GM15510 (cell line): ENCODE results near the gene SEMA6A.

Source experiments
- POLR2A ChIP-seq: IDR thresholded peaks from 3 replicates; pipeline ENCODE4 v1.6.1; 2011; ENCODE audit warnings: borderline replicate concordance; ENCODE audit not compliant: insufficient read length; ENCODE audit errors: extremely low read depth

The SEMA6A gene

DNA sequence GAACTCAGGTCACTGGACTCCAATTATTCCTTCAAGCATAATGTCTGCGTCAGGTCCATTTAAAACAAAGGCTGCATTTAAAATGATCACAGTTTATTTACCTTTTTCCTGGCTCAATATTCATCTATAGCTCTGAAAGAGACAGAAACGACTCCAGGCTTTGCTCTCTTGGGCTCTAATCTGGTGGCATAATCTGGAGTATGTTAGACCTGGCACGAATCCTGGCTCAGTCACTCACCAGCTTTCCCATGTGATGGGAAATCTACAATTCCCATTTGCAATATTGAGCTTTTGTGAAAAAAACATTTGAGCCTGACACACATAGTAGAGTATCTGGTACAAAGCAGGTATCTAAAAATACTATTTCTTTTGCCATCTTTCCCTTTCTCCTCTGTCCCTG lies 155.8 kb downstream of the SEMA6A start:
- TF ChIP-seq POLR2A: no peak

DNA sequence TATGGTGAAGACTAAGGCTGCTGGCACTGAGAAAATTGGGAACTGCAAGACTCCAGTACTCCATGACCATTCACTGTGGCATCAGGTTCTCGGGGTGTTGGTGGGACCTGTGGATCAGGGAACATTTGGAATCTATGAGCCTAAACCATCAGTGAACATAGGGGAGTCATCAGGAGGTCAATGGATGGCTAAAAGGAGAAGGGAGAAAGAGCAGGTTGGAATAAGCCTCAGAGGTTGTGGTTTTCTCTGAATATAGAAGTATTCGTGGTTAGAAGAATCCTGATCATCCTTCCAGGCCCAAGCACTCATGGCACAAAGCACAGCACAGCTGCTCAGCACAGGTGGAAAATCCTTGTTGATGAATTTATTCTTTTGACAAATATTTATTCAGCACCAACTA lies 156.6 kb downstream of the SEMA6A start:
- no peak for TF ChIP-seq POLR2A

DNA sequence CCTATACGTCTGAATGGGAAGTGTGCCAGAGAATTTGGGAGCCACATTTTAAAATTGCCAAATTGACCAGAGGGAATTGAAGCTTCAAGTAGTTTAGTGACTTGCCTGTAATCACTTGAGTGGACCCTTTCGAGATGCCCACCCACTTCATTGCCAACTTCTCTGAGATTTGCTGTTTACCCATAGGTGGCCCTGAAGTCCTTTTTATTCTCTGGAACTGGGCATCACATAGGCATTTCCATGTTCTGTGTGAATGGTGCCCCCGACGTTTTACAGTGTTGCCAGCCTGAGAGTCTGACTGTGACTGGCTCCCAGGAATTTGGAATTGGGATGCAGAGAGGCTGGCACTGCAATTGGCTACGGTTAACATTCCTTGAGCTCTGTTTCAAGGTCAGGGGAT lies 158.6 kb downstream of the SEMA6A start:
- TF ChIP-seq POLR2A: no peak

DNA sequence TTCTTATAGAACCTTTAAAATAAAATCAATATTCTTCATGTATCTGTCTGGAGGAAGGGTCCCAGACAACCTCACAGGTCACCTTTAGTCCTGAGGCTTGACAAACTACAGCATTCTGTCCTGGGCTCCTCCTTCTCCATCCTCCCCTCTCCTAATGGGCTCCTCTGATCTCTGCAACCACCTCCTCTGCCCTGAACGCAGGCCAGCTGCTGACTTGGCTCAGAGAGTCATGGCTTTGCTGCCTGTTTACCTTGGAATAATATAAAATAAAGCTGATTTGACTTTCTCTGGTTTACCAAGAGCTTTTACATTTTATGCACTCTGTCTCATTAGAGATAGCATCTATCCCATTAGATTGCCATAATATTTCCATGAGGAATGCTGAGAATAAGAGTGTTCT lies 159.4 kb downstream of the SEMA6A start:
- no peak for TF ChIP-seq POLR2A

DNA sequence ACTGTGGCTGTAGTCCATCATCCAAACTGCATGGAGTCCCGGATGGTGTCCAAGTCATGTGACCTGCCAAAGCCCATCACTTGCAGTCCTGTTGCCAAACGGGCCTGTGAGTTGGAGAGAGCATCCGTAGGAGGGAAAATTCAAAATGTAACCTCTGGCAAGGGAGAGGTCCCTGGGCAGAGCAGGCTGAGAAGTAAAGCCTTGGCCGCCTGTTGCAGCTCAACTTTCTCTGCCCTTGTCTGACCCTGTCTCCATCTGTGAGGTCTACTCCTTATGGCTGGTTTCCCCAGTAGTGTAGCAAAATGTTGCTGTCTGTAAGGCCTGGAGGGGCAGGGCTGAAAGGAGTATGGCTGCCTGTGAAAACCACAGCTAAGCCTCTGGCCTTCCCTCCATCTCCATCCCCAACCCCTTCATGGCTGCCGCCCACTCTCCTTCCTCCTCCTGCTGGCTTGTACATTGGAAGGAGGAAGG lies 163.5 kb downstream of the SEMA6A start:
- no peak for TF ChIP-seq POLR2A

DNA sequence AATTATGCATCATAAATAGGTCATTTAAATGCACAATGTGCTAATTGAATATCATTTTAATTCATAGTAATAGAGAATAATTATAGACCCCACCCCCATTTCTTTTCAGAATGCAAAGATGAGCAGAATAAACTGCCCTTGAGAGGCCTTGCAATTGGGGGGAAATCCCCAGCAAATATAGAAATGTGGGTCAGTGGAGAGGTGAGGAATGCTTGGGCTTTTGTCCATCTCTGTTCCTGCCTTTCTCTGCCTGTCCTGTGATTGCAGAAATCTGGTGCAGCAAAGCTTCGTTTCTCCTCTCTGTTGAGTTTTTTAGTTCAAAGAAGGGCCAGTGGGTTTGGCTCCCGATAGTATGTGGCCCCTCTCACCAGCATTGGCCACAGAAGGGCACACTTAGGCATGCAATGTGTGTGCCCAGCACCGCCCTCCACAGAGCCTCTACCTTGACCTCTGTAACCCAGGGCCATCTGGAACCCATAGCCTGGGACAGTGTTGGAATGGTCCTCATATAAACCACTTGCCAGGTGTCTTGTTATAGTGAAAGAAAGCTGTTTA lies 164.2 kb downstream of the SEMA6A start:
- TF ChIP-seq POLR2A: no peak

DNA sequence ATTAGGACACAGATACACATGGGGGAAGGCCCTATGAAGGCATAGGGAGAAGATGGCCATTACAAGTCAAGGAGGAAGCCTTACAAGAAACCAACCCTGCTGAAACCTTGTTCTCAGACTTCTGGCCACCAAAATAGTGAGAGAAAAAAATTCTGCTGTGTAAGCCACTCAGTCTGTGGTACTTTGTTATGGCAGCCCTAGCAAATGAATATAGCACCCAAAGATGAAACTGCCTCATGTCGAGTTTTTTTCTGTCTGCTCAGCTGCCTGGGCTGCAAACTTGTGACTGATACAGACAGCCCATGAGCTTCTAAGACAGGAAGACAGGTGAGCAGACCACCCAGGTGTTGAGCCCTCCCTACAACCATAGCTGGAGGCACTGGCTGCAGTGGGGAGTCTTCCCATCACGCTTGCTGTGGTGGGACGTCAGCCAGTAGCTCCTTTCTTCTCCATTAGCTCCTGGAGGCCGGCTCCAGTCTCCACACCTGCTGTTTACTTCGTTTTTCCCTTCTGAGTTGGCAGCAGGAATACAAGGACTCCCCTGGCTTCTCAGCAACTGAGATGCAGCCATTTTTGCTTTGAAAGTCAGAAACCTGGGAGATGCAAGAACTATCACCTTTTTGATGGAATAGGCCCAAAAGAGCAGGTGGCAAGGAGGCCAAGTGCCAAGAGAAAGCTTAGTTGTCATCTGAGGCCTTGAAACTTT lies 164.9 kb downstream of the SEMA6A start:
- no peak for TF ChIP-seq POLR2A

DNA sequence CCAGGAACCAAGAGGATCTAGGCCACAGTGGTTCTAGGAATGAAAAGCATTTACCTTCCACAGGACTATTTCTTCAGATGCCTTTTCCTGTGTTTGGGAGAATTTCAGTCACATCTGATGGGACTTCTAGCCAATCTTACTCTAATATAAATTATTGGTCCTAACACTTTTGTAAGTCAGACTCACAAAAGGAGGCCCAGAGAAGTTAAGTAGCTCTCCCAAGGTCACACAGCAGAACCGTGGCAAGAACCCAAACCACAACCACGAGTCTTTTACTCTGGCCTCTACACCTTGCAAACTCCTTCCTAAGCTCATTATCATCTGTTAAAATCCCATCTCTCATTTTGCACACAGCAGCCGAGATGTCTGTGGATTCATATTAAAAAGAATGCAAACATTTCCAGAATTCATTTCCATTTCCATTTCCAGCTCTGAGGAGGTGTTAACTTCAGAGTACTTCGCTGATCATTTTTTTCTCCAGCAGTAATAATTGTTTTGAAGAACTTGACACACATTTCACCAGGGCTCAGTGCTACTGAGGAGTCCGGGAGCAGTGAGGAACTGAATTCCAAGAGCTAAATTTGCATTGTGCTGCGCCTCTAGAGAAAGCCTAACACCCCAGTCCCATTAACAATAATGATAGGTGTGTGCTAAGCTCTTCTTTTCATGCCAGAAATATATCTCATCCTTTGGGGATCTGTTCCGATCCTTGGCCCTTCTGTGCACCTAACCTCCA lies 168.1 kb downstream of the SEMA6A start:
- TF ChIP-seq POLR2A: no peak

DNA sequence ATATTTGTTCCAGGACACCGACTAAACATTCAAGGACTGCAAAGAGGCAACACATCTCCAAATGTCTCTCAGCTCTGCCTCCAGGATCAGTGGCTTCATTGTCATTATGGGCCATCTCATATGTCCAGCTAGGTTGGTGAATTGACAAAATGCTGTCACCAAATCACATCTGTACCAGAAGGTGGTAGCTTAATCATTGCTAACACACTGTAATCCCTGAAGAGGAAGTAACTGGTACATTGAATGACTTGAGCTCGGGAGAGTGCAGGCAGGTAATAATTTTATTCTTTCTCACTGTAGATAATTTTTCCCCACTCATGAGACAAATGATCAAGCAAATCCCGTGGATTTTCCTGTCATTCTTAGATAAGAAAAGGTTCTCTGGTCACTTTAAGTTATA lies 169.8 kb downstream of the SEMA6A start:
- TF ChIP-seq POLR2A: no peak

DNA sequence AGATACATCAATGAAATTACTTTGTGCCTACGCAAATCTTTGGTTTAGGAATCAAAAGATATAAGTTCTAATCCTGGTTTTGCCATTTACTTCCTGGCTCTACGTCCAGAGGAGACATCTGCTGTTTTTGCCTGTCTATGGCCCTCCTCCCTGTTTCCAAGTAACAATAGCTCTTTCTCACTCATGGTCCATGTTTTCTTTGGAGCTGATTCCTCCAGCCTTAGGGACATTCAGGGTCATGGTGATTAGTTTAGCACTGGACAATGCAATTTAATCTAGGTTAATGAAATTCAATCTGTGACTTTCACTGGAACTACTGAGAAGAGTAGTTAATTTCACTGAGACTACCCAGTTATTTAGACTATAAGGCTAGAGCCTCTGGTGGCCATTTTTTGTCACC lies 170.6 kb downstream of the SEMA6A start:
- no peak for TF ChIP-seq POLR2A

DNA sequence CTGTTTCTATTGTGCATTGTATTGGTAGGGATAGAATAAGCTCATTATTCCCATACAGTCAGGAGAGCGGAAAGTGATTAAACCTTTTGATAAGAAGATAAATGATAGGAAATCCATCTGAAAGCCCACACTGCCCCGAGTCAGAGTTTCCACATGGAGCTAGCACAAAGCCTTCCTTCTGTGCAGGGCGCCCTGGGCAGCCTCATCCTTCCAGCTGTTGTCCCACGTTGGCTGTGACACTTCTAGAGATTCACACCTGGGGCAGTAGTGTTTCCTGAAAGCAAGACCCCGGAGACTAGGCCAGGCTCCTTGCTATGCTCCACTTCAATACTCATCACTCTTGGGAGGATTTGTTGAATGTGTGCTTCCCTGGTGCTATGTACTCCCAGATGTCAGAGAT lies 172.4 kb downstream of the SEMA6A start:
- no peak for TF ChIP-seq POLR2A

DNA sequence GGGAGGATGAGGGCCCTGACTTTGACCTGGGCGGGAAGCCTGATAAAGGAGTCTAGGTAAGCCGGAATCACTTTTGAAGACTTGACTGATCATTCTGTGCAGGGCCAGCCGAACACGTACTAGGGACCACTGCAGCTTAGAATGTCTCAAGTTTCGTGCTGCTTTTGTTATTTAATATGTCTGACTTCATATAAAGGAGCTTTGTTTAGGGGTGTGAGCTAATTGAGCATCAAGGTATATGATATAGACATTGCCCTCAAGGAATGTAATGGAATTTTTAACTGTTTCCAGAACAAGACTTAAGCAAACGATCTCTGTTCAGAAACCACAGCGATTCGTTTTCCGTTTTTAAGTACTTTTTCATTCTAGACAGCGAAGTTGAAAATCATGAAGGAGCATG lies 173.0 kb downstream of the SEMA6A start:
- TF ChIP-seq POLR2A: no peak

DNA sequence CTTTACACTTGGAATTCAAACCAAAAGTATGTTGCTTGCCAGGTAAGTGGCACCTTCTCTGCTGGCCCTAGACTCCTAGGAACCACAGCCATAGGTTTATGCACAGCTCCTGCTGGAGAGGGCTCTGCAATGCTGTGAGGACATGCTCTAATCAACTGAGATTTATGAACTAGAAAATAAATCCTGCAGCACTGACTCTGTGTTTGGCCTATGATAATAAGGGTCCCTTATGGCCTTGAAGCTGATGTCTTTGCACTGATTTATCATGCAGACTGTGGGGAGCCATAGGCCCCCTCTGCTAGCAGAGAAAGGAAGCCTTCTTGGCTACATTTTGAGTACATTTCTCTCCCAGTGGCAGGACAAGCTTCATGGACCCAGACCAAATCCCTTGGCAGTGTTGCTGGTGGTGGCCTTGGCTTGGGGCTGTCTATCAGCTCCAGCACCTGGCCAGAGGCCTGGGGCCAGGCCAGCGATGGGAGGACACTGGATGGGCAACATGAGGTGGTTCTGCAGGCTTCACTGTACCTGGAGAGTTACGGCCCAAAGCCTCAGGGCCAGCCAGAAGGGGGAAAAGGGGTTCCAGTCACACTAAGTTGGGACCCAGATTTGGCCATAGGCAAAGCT lies 178.0 kb downstream of the SEMA6A start:
- no peak for TF ChIP-seq POLR2A

DNA sequence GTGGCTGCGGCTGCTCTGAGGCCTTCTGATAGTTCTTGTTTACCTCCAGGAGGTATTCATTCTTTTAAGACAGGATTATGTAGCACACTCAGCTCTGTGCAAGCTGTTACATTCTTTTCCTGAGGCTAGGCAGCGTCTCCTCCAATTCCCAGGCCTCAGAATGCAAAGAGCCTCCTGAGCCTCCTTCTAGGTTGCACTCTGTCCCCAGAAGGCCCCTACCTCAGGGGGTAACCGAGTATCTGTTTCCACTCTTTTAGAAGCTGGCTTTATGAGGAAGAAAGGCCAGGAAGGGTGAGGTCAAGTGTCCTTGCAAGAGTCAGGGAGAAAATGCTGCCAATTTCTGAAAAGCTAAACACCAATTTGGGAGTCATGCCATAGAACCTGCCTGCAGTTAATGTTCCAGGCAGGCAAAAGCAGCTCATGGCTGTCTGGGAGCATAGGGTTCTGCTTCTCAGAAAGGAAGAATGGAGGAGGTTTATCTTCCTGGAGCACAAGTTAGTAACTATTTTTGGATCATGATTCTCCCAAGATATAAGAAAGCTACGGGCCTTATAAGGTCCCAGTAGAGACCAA lies 178.9 kb downstream of the SEMA6A start:
- TF ChIP-seq POLR2A: no peak

DNA sequence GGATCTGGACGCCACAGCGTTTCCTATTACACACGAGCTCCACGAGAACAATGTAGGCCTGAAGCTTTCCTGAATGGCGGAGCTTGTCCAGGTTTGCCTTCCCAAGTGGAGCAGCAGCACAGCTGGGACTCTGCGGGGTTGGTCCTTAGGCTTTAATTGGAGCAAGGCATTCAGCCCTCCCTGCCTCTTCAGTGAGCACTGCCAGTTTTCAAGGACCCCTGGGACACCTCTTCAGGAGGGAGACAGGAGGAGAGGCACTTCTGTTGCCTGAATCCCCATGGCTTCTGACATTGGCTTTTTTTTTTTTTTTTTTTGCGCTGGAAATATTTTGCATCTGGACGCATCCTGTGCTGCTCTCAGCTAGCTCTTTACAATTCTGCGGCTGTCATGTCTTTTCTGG lies 179.4 kb downstream of the SEMA6A start:
- TF ChIP-seq POLR2A: no peak

DNA sequence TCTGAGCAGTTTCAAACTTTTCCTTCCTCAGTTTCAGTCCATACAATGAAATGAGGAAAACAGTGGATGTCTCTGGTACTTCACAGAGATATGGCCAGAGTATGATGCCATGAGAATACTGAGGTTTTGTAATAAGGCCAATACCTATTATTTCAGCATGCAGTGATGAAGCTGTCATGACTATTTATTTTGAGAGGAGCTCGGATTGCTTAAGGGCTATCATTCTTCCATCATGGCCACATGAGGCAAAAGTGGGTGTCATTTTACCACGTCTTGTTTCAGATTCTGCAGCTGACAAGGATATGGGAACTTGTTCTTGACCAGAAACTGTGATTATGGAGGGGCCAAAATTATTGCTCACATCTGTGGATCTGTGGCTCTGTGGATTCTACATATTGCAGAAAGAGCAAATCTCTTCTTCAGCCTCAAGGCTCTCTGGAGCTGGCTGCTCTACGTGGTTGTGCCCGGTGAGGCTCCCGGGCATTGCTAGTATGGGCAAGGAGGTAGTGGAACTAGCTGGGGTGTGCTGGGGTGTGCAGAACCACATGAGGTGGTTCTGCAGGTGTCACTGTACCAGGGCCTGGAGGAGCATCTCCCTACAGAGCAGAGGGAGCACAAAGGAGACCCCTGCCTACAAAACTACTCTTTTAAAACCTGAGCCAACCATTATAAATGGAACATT lies 180.3 kb downstream of the SEMA6A start:
- no peak for TF ChIP-seq POLR2A
